GM12873 (cell line): ENCODE data around the gene UFL1.

Experiments used
- TF ChIP-seq, protein P1 (sequence below): IDR thresholded peaks from 2 replicates; pipeline ENCODE4 v1.5.1; 2012; ENCODE audit warnings: low read depth, mild to moderate bottlenecking, moderate library complexity, low read length, control low read depth; ENCODE audit not compliant: insufficient read depth; ENCODE audit errors: missing control alignments

Gene UFL1

GRCh38 chr6:96545882-96546281 is 24.3 kb downstream of the UFL1 start:
- TF ChIP-seq, protein P1, sequence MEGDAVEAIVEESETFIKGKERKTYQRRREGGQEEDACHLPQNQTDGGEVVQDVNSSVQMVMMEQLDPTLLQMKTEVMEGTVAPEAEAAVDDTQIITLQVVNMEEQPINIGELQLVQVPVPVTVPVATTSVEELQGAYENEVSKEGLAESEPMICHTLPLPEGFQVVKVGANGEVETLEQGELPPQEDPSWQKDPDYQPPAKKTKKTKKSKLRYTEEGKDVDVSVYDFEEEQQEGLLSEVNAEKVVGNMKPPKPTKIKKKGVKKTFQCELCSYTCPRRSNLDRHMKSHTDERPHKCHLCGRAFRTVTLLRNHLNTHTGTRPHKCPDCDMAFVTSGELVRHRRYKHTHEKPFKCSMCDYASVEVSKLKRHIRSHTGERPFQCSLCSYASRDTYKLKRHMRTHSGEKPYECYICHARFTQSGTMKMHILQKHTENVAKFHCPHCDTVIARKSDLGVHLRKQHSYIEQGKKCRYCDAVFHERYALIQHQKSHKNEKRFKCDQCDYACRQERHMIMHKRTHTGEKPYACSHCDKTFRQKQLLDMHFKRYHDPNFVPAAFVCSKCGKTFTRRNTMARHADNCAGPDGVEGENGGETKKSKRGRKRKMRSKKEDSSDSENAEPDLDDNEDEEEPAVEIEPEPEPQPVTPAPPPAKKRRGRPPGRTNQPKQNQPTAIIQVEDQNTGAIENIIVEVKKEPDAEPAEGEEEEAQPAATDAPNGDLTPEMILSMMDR, result no peak

DNA sequence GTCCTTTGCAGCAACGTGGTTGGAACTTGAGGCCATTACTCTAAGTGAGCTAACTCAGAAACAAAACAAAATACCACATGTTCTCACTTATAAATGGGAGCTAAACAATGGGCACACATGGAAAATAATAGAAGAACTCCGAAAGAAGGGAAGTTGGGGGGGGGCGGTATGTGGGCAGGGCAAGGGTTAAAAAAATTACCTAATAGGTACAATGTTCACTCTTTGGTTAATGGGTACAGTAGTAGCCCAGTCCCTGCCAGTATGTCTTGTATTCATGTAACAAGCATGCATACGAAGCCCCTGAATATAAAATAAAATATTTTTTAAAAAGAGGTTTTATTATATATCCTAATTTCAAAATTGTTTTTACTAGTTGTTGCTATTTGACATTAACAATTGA is 26.0 kb downstream of the UFL1 start:
- TF ChIP-seq, protein P1, result no peak

GRCh38 chr6:96554558-96554957 is 33.0 kb downstream of the UFL1 start:
- TF ChIP-seq, protein P1, result no peak

GRCh38 chr6:96562886-96563285 is 41.3 kb downstream of the UFL1 start, which contains the start of gene FHL5:
TSS of gene FHL5 (plus strand) at chr6:96563128. CDS start at chr6:96603614, 40,486 bp downstream.
- TF ChIP-seq, protein P1, result no peak

GRCh38 chr6:96563853-96564252 is 42.2 kb downstream of the UFL1 start:
- TF ChIP-seq, protein P1, result no peak

DNA sequence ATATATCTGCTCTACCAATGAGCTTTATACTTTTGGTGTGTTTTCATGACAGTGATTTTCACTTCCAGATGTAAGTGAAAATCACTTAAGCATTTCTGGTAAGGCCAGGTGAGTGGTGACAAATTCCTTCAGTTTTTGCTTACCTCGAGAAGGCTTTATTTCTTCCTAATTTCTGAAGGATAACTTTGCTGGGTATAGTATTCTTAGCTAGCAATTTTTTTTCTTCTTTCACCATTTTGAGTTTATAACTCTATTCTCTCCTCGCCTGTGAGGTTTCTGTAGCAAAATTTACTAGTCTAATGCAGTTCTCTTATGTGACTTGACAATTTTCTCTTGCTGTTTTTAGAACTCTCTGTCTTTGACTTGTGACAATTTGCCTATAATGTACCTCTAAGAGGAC is 48.4 kb downstream of the UFL1 start:
- TF ChIP-seq, protein P1, result no peak

DNA sequence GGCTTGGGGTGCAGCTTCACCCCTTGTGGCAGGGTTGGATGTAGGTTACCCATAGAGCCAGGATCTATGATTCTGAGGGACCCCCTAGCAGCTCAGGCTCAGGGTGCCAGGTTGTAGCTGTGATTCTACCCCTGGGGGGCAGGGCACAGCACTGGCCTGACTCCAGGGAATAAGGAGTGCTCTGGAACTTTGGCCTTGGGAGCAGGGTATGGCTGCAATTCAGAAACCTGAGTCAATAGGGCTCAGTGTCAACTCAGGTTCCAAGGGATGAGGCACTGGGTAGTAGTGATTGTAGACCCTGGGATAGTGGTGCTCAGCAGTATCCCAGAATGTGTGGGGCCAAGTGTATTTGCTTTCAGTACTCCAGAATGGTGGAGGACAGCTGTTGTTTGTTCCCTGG is 49.9 kb downstream of the UFL1 start:
- TF ChIP-seq, protein P1, result no peak
